GM15510 (cell line): ENCODE measurements around the gene IFNG.

Source experiments
- POLR2A ChIP-seq: IDR thresholded peaks from 3 replicates; pipeline ENCODE4 v1.6.1; 2011; ENCODE audit warnings: borderline replicate concordance; ENCODE audit not compliant: insufficient read length; ENCODE audit errors: extremely low read depth

Gene IFNG

DNA sequence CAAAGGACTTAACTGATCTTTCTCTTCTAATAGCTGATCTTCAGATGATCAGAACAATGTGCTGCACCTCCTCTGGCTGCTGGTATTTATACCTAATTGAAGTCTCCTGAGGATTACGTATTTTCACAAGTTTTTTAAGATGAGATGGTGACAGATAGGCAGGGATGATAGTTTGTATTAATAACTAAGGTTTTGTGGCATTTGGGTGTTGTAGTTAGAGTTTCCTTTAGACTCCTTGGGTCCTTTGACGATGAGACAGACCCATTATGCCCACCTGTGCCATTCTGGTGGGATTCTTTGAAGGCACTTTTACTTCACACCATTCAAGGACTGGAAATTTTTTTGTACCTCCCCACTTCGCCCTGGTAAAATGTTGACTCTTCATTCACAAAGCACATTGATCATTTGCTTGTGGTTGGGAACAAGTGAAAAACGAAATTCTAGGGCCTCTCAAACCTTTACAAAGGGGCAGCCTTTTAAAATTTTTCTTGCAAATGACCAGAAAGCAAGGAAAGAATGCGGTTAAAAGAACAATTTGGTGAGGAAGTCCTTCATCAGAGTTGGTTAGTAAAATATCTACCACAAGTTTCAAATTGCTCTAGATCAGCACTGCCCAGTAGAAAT, at the start of gene IFNG:
Gene IFNG, minus strand, starts transcription at position 60 of the 624 bp plus-strand sequence. CDS start 125 bp downstream, outside the sequence.
- TF ChIP-seq POLR2A: no peak

DNA sequence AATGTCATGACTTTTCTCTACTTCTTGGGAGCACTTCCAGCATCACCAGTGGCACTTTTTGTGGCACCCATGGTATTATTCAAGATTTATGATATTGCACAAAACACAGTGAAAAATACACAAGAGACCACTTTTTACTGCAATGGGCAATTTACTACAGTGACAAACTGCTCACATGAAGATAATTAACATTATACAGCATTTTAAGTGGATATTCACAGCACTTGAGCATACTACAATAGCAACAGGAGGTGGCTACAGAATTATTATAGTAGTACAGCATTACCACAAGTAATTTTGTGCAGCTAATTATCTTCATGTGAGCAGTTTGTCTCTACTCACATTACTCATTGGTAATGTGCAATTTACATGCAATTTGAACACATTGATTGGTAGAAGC, 47.7 kb upstream of the IFNG start:
- TF ChIP-seq POLR2A: no peak

DNA sequence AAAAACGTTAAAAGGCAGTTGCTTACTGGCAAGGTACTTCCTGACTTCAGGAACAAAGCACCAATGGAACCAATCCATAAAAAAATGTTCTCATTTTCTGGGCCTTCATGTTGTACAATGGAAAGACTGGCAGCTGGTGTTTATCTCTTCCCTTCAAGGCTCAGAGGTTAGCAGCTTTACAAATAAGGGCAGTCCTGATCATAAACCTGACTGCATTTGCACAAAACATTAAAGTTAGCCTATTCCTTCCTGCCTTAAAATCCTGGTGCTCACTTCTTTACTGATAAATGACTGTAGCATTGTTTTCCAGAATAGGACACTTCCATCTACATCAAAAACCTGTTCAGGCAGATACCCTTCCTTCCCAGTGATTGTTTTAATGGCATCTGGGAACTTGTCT, 46.9 kb upstream of the IFNG start:
- TF ChIP-seq POLR2A: no peak

DNA sequence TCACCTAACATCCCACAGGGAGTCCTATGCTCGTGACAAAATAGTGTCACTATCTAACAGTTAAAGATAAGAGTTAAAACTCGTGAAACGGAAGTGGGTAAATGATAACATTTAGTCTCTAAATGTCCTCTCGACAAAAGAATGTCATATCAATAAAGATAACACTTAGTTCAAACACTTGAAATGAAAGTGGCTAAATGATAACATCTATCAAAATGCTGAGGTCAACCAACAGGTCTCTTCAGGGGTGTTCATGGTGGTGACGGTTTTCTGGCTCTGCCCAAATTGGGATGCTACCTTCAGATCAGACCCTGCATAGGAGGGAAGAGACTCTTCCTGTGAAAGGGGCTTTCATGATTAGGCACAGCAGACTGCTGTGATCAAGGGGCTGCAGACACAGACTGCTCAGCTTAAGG, 43.9 kb upstream of the IFNG start:
- TF ChIP-seq POLR2A: no peak

DNA sequence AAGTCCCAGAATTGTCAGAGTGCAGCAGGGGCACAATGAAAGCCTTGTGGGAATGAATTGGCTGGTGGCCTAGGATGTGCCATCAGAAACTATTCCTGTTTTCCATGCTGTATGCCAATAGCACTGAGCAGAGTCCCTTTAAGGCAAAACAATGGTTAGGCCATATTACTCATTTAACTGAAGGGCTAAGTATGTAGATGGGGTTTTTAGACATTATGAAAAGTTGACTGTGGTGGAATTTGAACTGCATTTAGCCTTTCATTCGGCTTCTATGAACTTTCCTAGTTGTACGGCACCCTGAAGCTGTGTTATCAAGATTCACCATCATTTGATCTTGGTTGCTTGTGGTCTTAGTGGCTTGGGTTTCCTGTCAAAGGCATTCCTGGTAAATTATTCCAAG, 41.3 kb upstream of the IFNG start:
- no peak for TF ChIP-seq POLR2A

DNA sequence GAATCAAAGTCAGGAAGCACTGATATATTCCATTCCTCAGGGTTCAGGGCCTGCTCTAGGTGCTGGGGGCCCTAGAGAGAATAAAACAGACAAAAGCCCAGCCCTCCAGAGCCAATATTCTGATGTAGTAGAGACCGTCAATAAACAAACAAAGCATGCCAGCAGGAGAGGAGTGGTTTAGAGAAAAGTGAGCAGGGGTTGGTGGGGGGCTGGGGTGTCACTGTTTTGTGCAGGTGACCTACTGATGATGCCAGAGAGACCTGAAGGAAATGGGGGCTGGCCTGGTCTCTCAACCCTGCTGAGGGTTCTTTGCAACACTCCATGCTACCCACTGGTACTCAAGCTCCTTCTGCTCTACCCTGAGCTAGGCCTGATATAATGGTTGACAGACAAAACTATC, 39.6 kb upstream of the IFNG start:
- no peak for TF ChIP-seq POLR2A

DNA sequence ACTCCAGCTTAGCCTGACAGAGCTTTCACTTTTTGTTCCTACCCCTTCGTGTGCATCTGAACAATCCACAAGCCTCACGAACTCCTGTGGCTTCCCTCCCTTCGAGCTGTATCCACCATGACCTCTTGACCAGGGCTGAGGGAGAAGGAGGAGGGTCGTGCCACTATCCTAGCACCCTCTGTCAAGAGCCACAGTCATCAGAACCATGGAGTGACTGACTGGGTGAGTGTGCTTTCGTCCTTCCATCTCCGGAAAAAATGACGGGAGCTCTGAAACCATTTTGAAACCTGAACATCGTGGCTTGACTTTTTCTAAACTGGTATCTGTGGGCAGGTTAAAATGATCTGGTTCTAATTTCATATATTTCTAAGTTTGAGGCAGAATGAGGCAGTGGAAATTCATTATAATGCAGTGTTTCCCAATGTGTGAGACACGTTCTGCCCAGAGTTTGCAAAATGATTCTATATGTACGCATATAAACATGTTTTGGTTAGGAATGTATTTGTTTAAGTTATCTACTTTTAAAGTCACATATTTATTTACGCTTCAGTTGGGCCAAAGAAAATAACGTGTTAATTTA, 39.1 kb upstream of the IFNG start:
- TF ChIP-seq POLR2A: no peak

DNA sequence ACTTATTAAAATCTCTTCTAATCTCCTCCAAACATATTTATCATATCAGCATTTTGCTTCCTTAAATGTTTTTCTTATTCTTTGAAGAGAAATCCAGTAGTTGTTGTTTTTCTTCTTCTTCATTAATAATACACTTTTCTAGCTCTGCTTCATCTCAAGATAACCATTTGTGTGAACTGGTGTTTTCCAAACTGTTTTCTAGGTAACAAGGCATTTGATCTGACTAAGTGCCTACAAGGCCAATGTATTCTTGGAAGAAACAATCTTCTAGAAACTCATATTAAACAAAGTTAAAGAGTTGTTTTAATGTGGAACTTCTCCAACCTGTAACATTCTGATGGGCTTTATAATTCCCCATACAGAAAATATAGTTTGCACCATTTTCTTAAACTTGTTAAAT, 30.8 kb upstream of the IFNG start:
- TF ChIP-seq POLR2A: no peak

DNA sequence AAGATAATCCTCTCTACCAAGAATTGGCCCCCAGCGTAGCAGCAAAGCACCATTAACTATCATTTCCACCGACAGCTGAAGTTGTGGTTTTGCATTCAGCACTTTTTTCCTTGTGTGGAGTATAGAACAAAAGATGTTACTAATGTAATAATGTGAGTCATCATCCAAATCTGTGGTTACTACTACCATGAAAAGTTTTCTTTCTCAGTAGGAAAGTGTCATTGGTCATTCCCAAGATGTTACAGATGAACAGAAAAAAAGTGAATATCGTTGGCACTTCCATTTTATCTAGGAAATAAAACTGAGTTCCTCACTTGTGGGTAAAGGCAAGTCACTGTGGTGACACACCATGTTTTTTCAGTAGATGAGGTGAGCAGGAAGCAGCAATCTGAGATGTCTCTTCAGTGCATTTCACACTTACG, 30.3 kb upstream of the IFNG start:
- TF ChIP-seq POLR2A: no peak

DNA sequence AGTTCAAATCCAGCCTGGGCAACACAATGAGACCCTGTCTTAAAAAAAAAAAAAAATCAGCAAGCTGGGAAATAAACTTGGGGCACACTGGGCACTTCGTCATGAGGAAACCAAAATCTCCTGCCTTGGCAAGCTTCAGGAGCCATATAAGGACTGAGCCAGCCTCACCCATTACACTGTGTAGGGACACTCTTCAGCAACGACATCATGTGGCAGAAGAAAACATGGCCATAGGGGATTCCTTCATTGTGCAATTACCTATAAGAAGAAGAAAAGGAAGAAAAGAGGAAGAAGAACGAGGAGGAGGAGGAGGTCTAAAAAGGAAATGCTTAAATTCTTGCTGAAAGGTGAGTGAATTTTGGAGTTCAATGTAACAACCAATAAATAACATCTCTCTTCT, 26.1 kb upstream of the IFNG start:
- no peak for TF ChIP-seq POLR2A

DNA sequence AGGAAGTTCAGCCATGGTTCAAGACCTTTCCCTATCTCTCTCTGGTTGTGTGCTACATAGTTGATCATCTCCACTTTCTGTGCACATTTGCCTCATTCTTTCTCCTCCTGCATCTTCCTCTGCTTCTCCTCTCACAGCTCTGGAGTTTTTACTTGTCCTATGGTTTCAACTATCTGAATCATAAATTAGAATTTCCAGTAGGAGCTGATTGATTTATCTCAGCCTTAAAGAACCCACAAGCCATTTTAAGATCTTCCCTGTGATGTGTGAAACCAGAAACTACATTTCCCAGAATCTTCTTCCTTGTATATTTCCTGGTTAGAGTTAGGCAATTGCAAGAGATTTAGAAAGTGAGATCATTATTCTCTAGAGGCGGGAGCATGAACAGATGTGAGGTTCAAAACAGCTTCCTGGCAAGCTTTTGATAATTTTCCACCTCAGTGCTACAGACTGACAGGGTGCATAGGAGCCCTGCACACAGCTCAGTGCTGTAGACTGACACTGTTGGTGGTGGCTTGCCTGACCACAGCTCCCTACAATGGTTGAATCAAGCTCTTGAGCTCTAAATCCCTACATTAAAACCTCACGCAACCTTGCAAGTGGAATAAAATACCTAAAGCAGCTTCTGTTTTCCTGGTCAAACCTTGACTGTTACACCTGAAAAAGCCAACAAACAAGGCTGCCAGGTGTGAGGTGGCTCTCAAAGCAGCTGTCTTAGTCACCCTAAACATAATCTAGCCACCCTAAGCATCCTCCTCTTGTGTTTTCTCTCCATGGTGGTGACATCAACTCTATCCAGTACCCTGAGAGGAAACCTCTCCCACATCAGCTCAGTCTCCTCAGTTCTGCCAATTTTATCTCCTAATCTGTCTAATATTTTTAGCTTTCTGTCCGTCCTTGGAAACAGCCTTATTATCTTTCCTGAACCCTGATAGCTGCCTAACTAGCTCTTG, 21.5 kb upstream of the IFNG start:
- no peak for TF ChIP-seq POLR2A

DNA sequence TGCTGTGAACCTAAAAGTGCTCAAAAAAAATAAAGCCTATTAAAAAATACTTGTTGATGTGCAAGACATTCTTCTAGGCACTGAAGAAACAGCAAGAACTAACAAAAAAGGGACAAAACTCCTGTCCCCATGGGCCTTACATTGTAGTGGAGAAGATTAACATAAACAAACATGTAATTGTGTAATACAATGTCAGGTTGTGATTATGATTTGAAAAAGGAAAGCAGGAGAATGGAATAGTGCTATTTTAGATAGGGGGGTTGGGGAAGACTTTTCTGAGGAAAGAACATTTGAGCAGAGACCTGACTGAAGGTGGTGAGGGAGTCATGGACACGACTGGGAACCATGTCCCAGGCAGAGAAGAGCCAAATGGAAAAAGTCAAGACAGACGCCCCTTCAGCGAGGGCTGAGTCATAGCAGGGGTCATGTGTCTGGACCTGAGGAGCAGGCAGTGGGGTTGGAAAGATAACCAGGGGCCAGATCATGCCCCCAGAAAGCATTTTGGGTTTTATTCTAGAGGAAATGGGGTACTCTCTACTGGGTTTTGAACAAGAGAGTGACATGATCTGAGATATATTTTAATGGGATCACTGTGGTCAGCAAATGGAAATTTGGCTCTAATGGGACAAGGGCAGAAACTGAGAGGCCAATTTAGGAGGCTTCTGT, 19.4 kb upstream of the IFNG start:
- no peak for TF ChIP-seq POLR2A

DNA sequence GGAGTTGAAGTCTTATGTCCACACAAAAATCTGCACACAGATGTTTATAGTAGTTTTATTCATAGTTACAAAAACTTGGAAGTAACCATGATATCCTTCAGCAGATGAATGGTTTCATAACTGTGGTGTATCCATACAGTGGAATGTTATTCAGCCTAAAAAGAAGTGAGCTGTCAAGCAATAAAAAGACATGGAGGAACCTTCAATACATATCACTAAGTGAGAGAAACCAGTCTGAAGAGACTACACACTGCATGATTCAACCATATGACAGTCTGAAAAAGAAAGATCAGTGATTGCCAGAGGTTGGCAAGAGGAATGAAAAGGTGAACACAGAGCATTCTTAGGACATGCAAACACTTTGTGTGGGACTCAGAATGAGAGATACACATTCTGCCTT, 18.6 kb upstream of the IFNG start:
- no peak for TF ChIP-seq POLR2A

DNA sequence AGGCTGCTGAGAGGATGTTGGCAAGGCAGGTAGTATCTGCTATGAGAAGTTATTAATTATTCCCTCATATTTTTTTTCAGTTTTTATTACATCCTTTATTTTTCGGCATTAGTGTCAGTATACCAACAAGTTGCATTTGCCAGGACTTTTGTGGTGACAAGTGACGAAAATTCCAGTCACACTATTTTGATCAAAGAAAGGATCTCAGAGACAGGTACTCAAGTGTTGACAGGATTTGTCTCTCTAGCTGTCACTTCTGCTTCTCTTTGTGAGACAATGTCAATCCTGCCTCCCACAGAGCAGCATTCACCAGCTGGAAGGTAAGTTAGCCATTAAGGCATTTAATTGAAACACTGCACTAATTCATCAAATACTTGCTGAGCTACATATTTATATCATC, 18.0 kb upstream of the IFNG start:
- no peak for TF ChIP-seq POLR2A

DNA sequence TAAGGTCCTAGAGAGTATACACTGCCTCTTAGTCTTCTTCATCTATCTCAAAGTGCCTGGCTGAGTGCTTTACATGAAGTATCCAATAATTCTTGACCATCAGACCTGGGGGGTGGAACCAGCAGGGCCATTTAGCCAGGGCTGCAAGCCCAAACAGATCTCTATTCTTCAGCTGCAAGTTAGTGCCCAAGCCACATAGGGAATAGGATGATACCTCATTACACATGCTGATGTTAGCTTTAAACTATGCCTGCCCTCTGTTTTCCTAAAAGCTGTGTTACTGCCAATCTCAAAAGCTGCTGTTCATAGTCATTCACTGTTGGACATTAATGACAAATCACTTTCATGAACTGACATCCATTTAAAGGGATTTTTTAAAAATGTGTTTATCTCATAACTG, 16.7 kb upstream of the IFNG start:
- no peak for TF ChIP-seq POLR2A
